Testis (tissue), 2 donors: ENCODE results near the gene MOB2.

Experiments used
- POLR2A ChIP-seq: fragments of 450-650 bp; IDR thresholded peaks from one replicate; pipeline ENCODE4 v1.6.1; 2017; ENCODE audit warnings: antibody characterized with exemption, mild to moderate bottlenecking, moderate library complexity
- TF ChIP-seq, protein P1 (sequence below), 3 experiments: fragments of 450-650 bp in 2 of 3; fragments of 200-600 bp in 1 of 3; sonication (generic) in 1 of 3; IDR thresholded peaks; one replicate each; pipeline ENCODE4 v1.5.1; 2016 to 2019; ENCODE audit warnings: antibody characterized with exemption in 3 of 3, mild to moderate bottlenecking in 2 of 3, moderate library complexity in 1 of 3

DNA sequence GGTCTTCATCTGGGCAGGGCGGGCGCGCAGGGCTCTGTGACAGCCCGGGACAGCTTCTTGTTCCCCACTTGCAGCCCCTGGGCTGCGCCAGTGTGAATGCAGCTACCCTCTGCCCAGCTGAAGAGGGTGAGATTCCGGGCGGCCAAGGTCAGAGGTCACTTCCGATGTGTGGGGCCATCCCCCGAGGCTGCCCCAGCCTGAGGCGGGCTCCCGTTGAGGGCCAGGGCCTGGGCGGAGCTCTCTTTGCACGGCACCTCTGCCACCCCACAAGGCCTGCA is 23.9 kb downstream of the MOB2 start:
- no peak for TF ChIP-seq POLR2A
- TF ChIP-seq, protein P1, sequence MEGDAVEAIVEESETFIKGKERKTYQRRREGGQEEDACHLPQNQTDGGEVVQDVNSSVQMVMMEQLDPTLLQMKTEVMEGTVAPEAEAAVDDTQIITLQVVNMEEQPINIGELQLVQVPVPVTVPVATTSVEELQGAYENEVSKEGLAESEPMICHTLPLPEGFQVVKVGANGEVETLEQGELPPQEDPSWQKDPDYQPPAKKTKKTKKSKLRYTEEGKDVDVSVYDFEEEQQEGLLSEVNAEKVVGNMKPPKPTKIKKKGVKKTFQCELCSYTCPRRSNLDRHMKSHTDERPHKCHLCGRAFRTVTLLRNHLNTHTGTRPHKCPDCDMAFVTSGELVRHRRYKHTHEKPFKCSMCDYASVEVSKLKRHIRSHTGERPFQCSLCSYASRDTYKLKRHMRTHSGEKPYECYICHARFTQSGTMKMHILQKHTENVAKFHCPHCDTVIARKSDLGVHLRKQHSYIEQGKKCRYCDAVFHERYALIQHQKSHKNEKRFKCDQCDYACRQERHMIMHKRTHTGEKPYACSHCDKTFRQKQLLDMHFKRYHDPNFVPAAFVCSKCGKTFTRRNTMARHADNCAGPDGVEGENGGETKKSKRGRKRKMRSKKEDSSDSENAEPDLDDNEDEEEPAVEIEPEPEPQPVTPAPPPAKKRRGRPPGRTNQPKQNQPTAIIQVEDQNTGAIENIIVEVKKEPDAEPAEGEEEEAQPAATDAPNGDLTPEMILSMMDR (IDR thresholded peaks at IDR 0.05): no peak
